Upper lobe of left lung (tissue), 6 donors: Measurements from ENCODE around the gene TTC23. TPM values are rescaled to one million over a fixed set of nuclear protein-coding genes. Genes with fewer than 3 reads are reported as not detected.

ENCODE experiments used
- ATAC-seq, 2 donors: fragments of 200-7000 bp; cut with Tn5 transposase; one replicate each; pipeline ENCODE4 v1.9.1; 2022; ENCODE audit warnings: mild to moderate bottlenecking in 2 of 2, moderate library complexity in 2 of 2; ENCODE audit not compliant: low FRiP score in 2 of 2
- DNase-seq, 2 donors: peaks; one replicate each; pipeline ENCODE4 v3.0.0-alpha.2; 2019 to 2020
- H3K27ac ChIP-seq, 4 donors: fragments of 200-600 bp; sonication (generic); one replicate each; pipeline ENCODE4 v1.5.1; 2016 to 2019
- H3K27me3 ChIP-seq, 4 donors: fragments of 200-600 bp; sonication (generic); one replicate each; pipeline ENCODE4 v1.5.1; 2017 to 2019
- H3K36me3 ChIP-seq, 4 donors: fragments of 200-600 bp; sonication (generic); one replicate each; pipeline ENCODE4 v1.5.1; 2016 to 2019
- H3K4me1 ChIP-seq, 4 donors: fragments of 200-600 bp; sonication (generic); one replicate each; pipeline ENCODE4 v1.5.1; 2018 to 2019
- H3K4me3 ChIP-seq, 4 donors: fragments of 200-600 bp; sonication (generic); one replicate each; pipeline ENCODE4 v1.5.1; 2017 to 2019; ENCODE audit warnings: mild to moderate bottlenecking in 2 of 4, moderate library complexity in 1 of 4
- H3K9me3 ChIP-seq, 4 donors: fragments of 200-600 bp; sonication (generic); one replicate each; pipeline ENCODE4 v1.5.1; 2018 to 2019
- EP300 ChIP-seq, 4 donors: sonication (generic); formaldehyde crosslinking; IDR thresholded peaks; one replicate each; pipeline ENCODE4 v1.5.1; 2017; ENCODE audit warnings: antibody characterized with exemption in 4 of 4, control low read depth in 2 of 4
- POLR2A ChIP-seq, 4 donors: fragments of 450-650 bp; IDR thresholded peaks; one replicate each; pipeline ENCODE4 v1.5.1; 2016 to 2017; ENCODE audit warnings: antibody characterized with exemption in 4 of 4, mild to moderate bottlenecking in 2 of 4
- POLR2AphosphoS5 ChIP-seq, 2 donors: sonication (generic); formaldehyde crosslinking; IDR thresholded peaks; one replicate each; pipeline ENCODE4 v1.5.1; 2017; ENCODE audit warnings: antibody characterized with exemption in 2 of 2
- WGBS, 2 donors: methylation state at CpG; one replicate each; pipeline ENCODE4 v1.1.5; 2017 to 2018; 5-methylcytosine and 5-hydroxymethylcytosine counted together
- total RNA-seq, 6 donors: library from RNA; depleted of rRNA in 4 of 6; stranded (reverse); fragments of >200 nt in 4 of 6; gene quantifications; one replicate each; pipeline versions ENCODE4 v1.1.0 to v1.2.1, GENCODE V29; 2016 to 2021
- TF ChIP-seq, protein P1 (sequence below), 6 experiments: fragments of 450-650 bp in 4 of 6; fragments of 200-600 bp in 2 of 6; sonication (generic) in 2 of 6; IDR thresholded peaks; one replicate each; pipeline ENCODE4 v1.5.1; 2016 to 2019; ENCODE audit warnings: antibody characterized with exemption in 6 of 6
- donor health status: DM: no; HTN: no; CAD: no; lungs with moderate emphysema.
- donor health status: DM: no; HTN: yes; CAD: no; lungs with severe emphysema.

TTC23 gene
- total RNA-seq, 6 donors from 2014 or later, result 6.2 to 28.0 (median 15.3) TPM

DNA sequence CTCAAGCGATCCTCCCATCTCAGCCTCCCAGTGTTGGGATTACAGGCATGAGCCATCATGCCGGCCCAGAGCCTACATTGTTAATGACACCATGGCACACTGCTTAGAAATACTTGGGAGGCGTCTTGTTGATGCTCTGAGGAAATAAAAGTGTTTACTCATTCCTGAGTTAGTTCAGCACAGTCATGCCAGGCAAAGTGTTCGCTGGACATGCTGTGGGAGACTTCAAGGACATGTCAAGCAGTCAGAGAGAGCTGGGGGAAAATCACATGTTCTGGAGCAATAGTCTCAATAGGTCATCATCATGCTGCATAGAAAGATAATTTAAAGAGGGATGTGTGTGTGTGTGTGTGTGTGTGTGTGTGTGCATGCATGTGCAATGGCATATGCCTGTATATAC lies 37.5 kb downstream of the TTC23 start:
- peaks cover 0 to 13% (median 2%) of the 10 kb centered on the region in 4 donors for H3K4me1 ChIP-seq
- no peak overlapping the region for H3K4me3 ChIP-seq
- WGBS, 2 donors, result 60 to 72% methylated on average over 3 to 4 of the region's 4 CpGs
- peaks cover 0 to 4% (median 1%) of the 10 kb centered on the region in 4 donors for H3K36me3 ChIP-seq
- H3K9me3 ChIP-seq, result no peaks in the 10 kb centered on the region
- peak overlapping the region in 1 of 4 donors; percentile 22 for H3K27ac ChIP-seq
- ATAC-seq (no peak), DNase-seq (no peak)
- TF ChIP-seq POLR2A (IDR thresholded peaks at IDR 0.05) (no peak), POLR2AphosphoS5 (IDR thresholded peaks at IDR 0.05) (peak in 1 of 2 donors; percentile 13)
- H3K27me3 ChIP-seq, result no peaks in the 10 kb centered on the region

DNA sequence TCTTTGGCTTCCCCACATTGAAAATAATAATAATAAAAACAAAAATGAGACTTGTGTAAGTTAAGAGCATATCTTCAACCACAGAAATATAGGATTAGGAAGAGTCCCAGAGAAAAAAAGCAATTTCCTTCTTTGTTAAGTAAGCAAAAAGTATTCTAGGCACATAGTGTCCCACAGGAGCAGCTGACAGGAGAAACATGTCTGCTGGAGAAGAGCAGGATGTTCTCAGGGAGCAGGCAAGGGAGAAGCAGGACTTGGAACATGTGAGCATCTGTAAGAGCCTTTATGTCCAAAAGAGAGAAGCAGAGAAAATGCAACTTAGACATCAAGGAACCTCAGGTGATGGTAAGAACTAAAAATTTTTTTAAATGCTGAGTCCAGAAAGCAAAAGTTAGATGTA lies 39.0 kb downstream of the TTC23 start:
- Histone ChIP-seq H3K27ac (no peak overlapping the region), H3K4me3 (no peak overlapping the region), H3K36me3 (peaks cover 0 to 2% (median under 1%) of the 10 kb centered on the region in 4 donors), H3K27me3 (no peaks in the 10 kb centered on the region), H3K4me1 (peaks cover 0 to 13% (median 2%) of the 10 kb centered on the region in 4 donors), H3K9me3 (no peaks in the 10 kb centered on the region)
- no peak for ATAC-seq
- DNase-seq, result no peak
- TF ChIP-seq, protein P1, sequence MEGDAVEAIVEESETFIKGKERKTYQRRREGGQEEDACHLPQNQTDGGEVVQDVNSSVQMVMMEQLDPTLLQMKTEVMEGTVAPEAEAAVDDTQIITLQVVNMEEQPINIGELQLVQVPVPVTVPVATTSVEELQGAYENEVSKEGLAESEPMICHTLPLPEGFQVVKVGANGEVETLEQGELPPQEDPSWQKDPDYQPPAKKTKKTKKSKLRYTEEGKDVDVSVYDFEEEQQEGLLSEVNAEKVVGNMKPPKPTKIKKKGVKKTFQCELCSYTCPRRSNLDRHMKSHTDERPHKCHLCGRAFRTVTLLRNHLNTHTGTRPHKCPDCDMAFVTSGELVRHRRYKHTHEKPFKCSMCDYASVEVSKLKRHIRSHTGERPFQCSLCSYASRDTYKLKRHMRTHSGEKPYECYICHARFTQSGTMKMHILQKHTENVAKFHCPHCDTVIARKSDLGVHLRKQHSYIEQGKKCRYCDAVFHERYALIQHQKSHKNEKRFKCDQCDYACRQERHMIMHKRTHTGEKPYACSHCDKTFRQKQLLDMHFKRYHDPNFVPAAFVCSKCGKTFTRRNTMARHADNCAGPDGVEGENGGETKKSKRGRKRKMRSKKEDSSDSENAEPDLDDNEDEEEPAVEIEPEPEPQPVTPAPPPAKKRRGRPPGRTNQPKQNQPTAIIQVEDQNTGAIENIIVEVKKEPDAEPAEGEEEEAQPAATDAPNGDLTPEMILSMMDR (IDR thresholded peaks at IDR 0.05), result no peak
- TF ChIP-seq EP300 (IDR thresholded peaks at IDR 0.05), result peak in 1 of 4 donors; percentile 58
- TF ChIP-seq POLR2AphosphoS5 (IDR thresholded peaks at IDR 0.05), result peak in 1 of 2 donors; percentile 13
- TF ChIP-seq POLR2A (IDR thresholded peaks at IDR 0.05), result no peak

DNA sequence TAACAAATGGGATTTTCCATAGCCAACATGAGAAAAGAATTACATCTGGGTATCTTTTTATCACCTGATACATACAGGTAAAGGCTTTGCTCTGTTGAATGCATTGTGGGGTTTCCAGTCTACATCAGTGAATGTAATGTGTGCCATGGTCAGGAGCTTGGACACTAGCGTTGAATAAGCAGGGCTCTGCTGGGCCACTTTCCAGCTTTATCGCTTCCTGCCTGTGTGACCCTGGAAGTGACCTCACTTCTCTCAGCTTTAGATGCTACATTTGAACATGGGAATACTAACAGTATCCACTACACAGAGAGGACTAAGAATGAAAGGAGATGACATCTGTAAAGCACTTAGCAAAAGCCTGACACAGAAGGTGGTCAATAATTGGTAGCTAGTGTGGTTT lies 40.1 kb downstream of the TTC23 start:
- no peak for DNase-seq
- Histone ChIP-seq H3K9me3 (no peaks in the 10 kb centered on the region), H3K27ac (no peak overlapping the region), H3K4me3 (no peak overlapping the region), H3K27me3 (no peaks in the 10 kb centered on the region), H3K36me3 (no peaks in the 10 kb centered on the region), H3K4me1 (peaks cover 0 to 13% (median 2%) of the 10 kb centered on the region in 4 donors)
- no peak for TF ChIP-seq EP300 (IDR thresholded peaks at IDR 0.05)
- WGBS, 2 donors, result 70 to 82% methylated on average over 2 of the region's 2 CpGs
- ATAC-seq, result no peak

DNA sequence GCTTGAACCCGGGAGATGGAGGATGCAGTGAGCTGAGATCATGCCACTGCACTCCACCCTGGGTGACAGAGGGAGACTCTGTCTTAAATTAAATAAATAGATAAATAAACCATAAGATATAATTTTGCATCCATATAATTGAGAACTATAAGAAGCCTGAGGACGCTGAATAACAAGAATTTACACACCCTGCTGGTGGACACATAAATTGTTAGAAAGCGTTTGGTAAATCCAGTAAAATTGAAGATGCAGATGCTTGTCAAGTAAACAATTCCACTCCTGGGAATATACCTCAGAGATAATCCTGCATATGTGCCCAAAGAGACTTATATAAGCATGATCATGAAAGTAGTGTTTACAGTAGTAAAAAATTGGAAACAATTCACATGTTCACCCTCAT lies 41.7 kb downstream of the TTC23 start:
- no peak for ATAC-seq

DNA sequence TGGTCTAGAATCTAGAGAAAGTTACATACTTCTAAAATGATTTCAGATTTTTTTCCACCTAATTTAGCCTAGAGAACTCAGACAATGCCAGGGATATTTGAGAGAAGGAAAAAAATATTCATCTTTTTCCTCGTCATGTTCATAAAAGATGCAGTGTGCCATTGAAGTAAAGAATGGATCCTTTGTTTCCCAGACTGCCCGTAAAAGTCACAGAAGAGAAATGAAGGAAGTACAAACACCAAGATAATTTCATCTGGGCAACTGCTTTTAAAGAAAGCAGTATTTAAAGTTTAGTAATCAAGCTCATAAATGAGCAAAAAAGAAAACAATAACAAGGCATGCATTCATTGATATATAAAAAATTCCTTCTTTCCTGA lies 47.2 kb downstream of the TTC23 start:
- WGBS, 2 donors, result 70 to 90% methylated on average over 2 of the region's 2 CpGs
- no peak for ATAC-seq
- no peaks in the 10 kb centered on the region for H3K9me3 ChIP-seq
- no peak overlapping the region for H3K4me3 ChIP-seq
- TF ChIP-seq EP300 (IDR thresholded peaks at IDR 0.05) (no peak), POLR2A (IDR thresholded peaks at IDR 0.05) (no peak), POLR2AphosphoS5 (IDR thresholded peaks at IDR 0.05) (no peak)
- TF ChIP-seq, protein P1 (IDR thresholded peaks at IDR 0.05), result no peak
- peaks cover 0 to 10% (median 5%) of the 10 kb centered on the region in 4 donors for H3K36me3 ChIP-seq
- no peak overlapping the region for H3K27ac ChIP-seq
- no peaks in the 10 kb centered on the region for H3K27me3 ChIP-seq
- H3K4me1 ChIP-seq, result no peaks in the 10 kb centered on the region
- DNase-seq, result no peak

More for the DNA sequence above, 41.7 kb downstream of the TTC23 start:
- Histone ChIP-seq H3K4me3 (no peak overlapping the region), H3K9me3 (no peaks in the 10 kb centered on the region), H3K27ac (no peak overlapping the region), H3K4me1 (peaks cover 0 to 13% (median 2%) of the 10 kb centered on the region in 4 donors), H3K36me3 (no peaks in the 10 kb centered on the region), H3K27me3 (no peaks in the 10 kb centered on the region)
- no peak for TF ChIP-seq EP300 (IDR thresholded peaks at IDR 0.05)
- no peak for TF ChIP-seq POLR2AphosphoS5 (IDR thresholded peaks at IDR 0.05)
- TF ChIP-seq POLR2A (IDR thresholded peaks at IDR 0.05), result no peak
- TF ChIP-seq, protein P1 (IDR thresholded peaks at IDR 0.05), result no peak
- WGBS, 2 donors, result 91 to 93% methylated on average over 3 of the region's 3 CpGs
- no peak for DNase-seq

GRCh38 chr15:99201408-99202175 lies 47.8 kb downstream of the TTC23 start:
- ATAC-seq (no peak), DNase-seq (no peak)
- H3K36me3 ChIP-seq, result peaks cover 0 to 10% (median 5%) of the 10 kb centered on the region in 4 donors
- no peak overlapping the region for H3K27ac ChIP-seq
- no peaks in the 10 kb centered on the region for H3K9me3 ChIP-seq
- H3K4me1 ChIP-seq, result no peaks in the 10 kb centered on the region
- H3K4me3 ChIP-seq, result no peak overlapping the region
- TF ChIP-seq POLR2A (IDR thresholded peaks at IDR 0.05) (no peak), EP300 (IDR thresholded peaks at IDR 0.05) (no peak), POLR2AphosphoS5 (IDR thresholded peaks at IDR 0.05) (no peak)
- TF ChIP-seq, protein P1 (IDR thresholded peaks at IDR 0.05), result no peak
- 80 to 84% methylated on average over 6 of the region's 6 CpGs for WGBS, 2 donors
- H3K27me3 ChIP-seq, result no peaks in the 10 kb centered on the region
